OCI-LY1 (cell line): ENCODE results near the gene PIGQ.
A peak's percentile ranks its signal among the peaks of the same experiment; 100 is the strongest.

Experiments
- H2AFZ ChIP-seq: fragments of 200-600 bp; sonication (generic), shearing (Covaris generic); 2 replicates; pipeline ENCODE4 v1.6.0; 2014; ENCODE audit warnings: antibody characterized with exemption, mild to moderate bottlenecking, low read length
- H3F3A ChIP-seq: fragments of 200-600 bp; sonication (generic), shearing (Covaris generic); 2 replicates; pipeline ENCODE4 v1.6.0; 2014; ENCODE audit warnings: mild to moderate bottlenecking, antibody characterized with exemption, low read length, moderate library complexity; ENCODE audit not compliant: insufficient read depth
- H3K27ac ChIP-seq: fragments of 200-600 bp; sonication (generic); 2 replicates; pipeline ENCODE4 v1.5.1; 2014; ENCODE audit warnings: low read length, mixed run types, mild to moderate bottlenecking, low read depth; ENCODE audit not compliant: poor library complexity, severe bottlenecking
- H3K27me3 ChIP-seq: fragments of 200-600 bp; sonication (generic); 2 replicates; pipeline ENCODE4 v1.6.0; 2014; ENCODE audit warnings: antibody characterized with exemption, mild to moderate bottlenecking, low read length, moderate library complexity; ENCODE audit not compliant: insufficient read depth
- H3K36me3 ChIP-seq: fragments of 200-600 bp; sonication (generic); 2 replicates; pipeline ENCODE4 v1.6.1; 2014; ENCODE audit warnings: mild to moderate bottlenecking, antibody characterized with exemption, low read length, moderate library complexity, mixed read lengths; ENCODE audit not compliant: insufficient read depth
- H3K4me1 ChIP-seq: fragments of 200-600 bp; sonication (generic); 2 replicates; pipeline ENCODE4 v1.5.1; 2014; ENCODE audit warnings: mild to moderate bottlenecking, low read length, moderate library complexity; ENCODE audit not compliant: insufficient read depth, severe bottlenecking
- H3K4me2 ChIP-seq: fragments of 200-600 bp; sonication (generic), shearing (Covaris generic); 2 replicates; pipeline ENCODE4 v1.6.1; 2014; ENCODE audit warnings: low read length
- H3K4me3 ChIP-seq: fragments of 200-600 bp; sonication (generic); 2 replicates; pipeline ENCODE4 v1.5.1; 2014; ENCODE audit warnings: low read length, low read depth, mild to moderate bottlenecking, mixed read lengths; ENCODE audit not compliant: poor library complexity, severe bottlenecking
- H3K79me2 ChIP-seq: fragments of 200-600 bp; shearing (Covaris generic); 2 replicates; pipeline ENCODE4 v1.6.1; 2016; ENCODE audit warnings: mixed run types, low read length, mixed read lengths; ENCODE audit not compliant: insufficient read depth
- H3K9ac ChIP-seq: fragments of 200-600 bp; sonication (generic), shearing (Covaris generic); 2 replicates; pipeline ENCODE4 v1.6.1; 2014; ENCODE audit warnings: mild to moderate bottlenecking, low read length, mixed read lengths
- H3K9me2 ChIP-seq: fragments of 200-600 bp; sonication (generic), shearing (Covaris generic); 2 replicates; pipeline ENCODE4 v1.6.1; 2014; ENCODE audit warnings: low read depth, mild to moderate bottlenecking, low read length, mixed read lengths
- H3K9me3 ChIP-seq: fragments of 200-600 bp; shearing (Covaris generic); 2 replicates; pipeline ENCODE4 v1.6.1; 2014; ENCODE audit warnings: low read length, mixed read lengths
- H4K20me1 ChIP-seq: fragments of 200-600 bp; sonication (generic), shearing (Covaris generic); 2 replicates; pipeline ENCODE4 v1.6.0; 2016; ENCODE audit warnings: mild to moderate bottlenecking, low read length; ENCODE audit not compliant: insufficient read depth
- CTCF ChIP-seq: fragments of 200-600 bp; sonication (generic), shearing (Covaris generic); IDR thresholded peaks from 2 replicates; pipeline ENCODE4 v1.5.1; 2017; ENCODE audit warnings: mild to moderate bottlenecking, antibody characterized with exemption, low read length, moderate library complexity, mixed read lengths
- EZH2 ChIP-seq: fragments of 200-600 bp; sonication (generic), shearing (Covaris generic); IDR thresholded peaks from 2 replicates; pipeline ENCODE4 v1.8.0; 2017; ENCODE audit warnings: borderline replicate concordance, mixed run types, mild to moderate bottlenecking, antibody characterized with exemption, low read length, moderate library complexity, mixed read lengths

PIGQ gene

GRCh38 chr16:569445-570254 lies at the start of gene PIGQ:
Gene PIGQ (plus strand): TSS chr16:569968. CDS start chr16:574075, 4,107 bp downstream.
- Histone ChIP-seq H4K20me1 (no peaks in the 10 kb centered on the region), H3K4me3 (peak within 1 kb of the TSS; percentile 97), H3K9ac (peak within 1 kb of the TSS; percentile 93), H3K36me3 (no peaks in the 10 kb centered on the region), H2AFZ (no peak within 1 kb of the TSS), H3F3A (no peaks in the 10 kb centered on the region), H3K27ac (no peak within 1 kb of the TSS), H3K9me3 (no peaks in the 10 kb centered on the region), H3K4me1 (peaks cover 31% of the 10 kb centered on the region), H3K79me2 (no peaks in the 10 kb centered on the region), H3K4me2 (peak within 1 kb of the TSS; percentile 79), H3K27me3 (no peaks in the 10 kb centered on the region; the same call in 1 of the 2 replicates), H3K9me2 (no peaks in the 10 kb centered on the region)
- no peak for TF ChIP-seq EZH2
- no peak for TF ChIP-seq CTCF

DNA sequence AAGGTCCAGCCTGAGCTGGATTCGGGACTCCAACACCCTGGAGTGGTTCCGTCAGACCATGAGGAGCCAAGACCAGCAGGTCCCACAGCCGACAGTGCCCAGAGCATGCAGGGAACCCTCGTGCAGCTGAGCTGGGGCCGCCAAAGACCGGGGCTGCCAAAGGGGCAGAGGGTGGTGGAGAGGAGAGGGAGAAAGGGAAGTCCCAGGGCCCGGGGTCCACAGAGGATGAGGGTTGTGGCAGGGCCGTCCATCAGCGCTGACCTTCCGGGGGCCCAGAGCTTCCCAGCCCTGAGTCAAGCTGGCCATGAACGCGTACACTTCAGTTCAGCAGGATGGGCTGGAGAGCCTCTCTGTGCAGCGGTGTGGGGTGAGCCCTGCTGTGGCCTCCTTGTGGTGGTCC lies 48.9 kb upstream of the PIGQ start:
- H3K27ac ChIP-seq = no peak overlapping the region
- H3K79me2 ChIP-seq = no peaks in the 10 kb centered on the region
- H3K36me3 ChIP-seq = no peaks in the 10 kb centered on the region
- no peaks in the 10 kb centered on the region for H3F3A ChIP-seq
- TF ChIP-seq CTCF (no peak), EZH2 (no peak)
- no peak overlapping the region for H3K4me3 ChIP-seq
- H3K4me1 ChIP-seq = peaks cover 8% of the 10 kb centered on the region
- no peaks in the 10 kb centered on the region for H4K20me1 ChIP-seq
- H3K27me3 ChIP-seq = no peaks in the 10 kb centered on the region
- H3K9me3 ChIP-seq = no peaks in the 10 kb centered on the region
- no peak overlapping the region for H2AFZ ChIP-seq
- no peak overlapping the region for H3K9ac ChIP-seq
- H3K4me2 ChIP-seq = no peak overlapping the region
- no peaks in the 10 kb centered on the region for H3K9me2 ChIP-seq

- Histone ChIP-seq H3K27ac (no peak overlapping the region), H3K9me2 (no peaks in the 10 kb centered on the region), H3K9me3 (no peaks in the 10 kb centered on the region), H3K79me2 (no peaks in the 10 kb centered on the region), H4K20me1 (no peaks in the 10 kb centered on the region), H3F3A (no peaks in the 10 kb centered on the region), H3K4me3 (no peak overlapping the region), H3K9ac (no peak overlapping the region), H3K36me3 (no peaks in the 10 kb centered on the region), H3K27me3 (no peaks in the 10 kb centered on the region), H2AFZ (no peak overlapping the region), H3K4me1 (peaks cover 15% of the 10 kb centered on the region), H3K4me2 (no peak overlapping the region)
- TF ChIP-seq EZH2 (no peak), CTCF (peak; percentile 20; the same call in 1 of the 2 replicates)
These were observed 48.2 kb upstream of the PIGQ start for GRCh38 chr16:521381-522210.
